Sigmoid colon (tissue), 4 donors: ENCODE measurements around the gene ZNF134.

Source experiments
- CTCF ChIP-seq, 4 experiments: fragments of 450-650 bp in 3 of 4; fragments of 200-600 bp in 1 of 4; IDR thresholded peaks; one replicate each; pipeline ENCODE4 v1.5.1; 2016 to 2019; ENCODE audit warnings: antibody characterized with exemption in 4 of 4, mild to moderate bottlenecking in 3 of 4, moderate library complexity in 2 of 4
- POLR2A ChIP-seq, 2 donors: fragments of 450-650 bp; IDR thresholded peaks; one replicate each; pipeline ENCODE4 v1.6.1; 2016; ENCODE audit warnings: antibody characterized with exemption in 2 of 2, mild to moderate bottlenecking in 2 of 2, moderate library complexity in 2 of 2
- POLR2AphosphoS5 ChIP-seq, 4 donors: sonication (generic); formaldehyde crosslinking; IDR thresholded peaks; one replicate each; pipeline ENCODE4 v1.6.1; 2017; ENCODE audit warnings: antibody characterized with exemption in 4 of 4

DNA sequence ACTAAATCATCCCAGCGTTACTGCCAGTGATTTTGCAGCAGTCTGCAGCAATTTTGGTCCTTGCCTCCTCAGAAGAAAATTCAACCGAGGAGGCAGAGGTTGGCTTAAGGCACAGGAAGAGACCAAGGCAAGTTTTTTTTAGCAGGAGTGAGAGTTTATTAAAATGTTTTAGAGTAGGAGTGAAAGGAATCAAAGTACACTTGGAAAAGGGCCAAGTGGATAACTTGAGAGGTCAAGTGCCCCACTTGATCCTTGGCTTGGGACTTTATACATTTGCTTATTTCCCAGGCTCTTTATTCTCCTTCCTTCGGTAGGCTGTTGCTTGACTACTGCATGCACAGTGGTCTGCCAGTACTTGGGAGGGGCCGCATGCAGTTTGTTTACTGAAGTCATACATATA, 2.9 kb upstream of the ZNF134 start:
- no peak for TF ChIP-seq CTCF (IDR thresholded peaks at IDR 0.05)
- TF ChIP-seq POLR2AphosphoS5 (IDR thresholded peaks at IDR 0.05), result no peak
- TF ChIP-seq POLR2A (IDR thresholded peaks at IDR 0.05), result no peak
